ENCODE data around the gene BMP8A.

GRCh38 chr1:39478126-39478915 is 13.1 kb upstream of the BMP8A start:
- TF ChIP-seq EZH2 (optimal IDR thresholded peaks at IDR 0.05; ENCODE audit: low read depth, low read length): no peak
- no peak for TF ChIP-seq CTCF (IDR thresholded peaks at IDR 0.05; ENCODE audit: low read length)
